ENCODE results near the gene MEGF9. TPM values are rescaled to one million over a fixed set of nuclear protein-coding genes. Genes with fewer than 3 reads are reported as not detected.
A peak's percentile ranks its signal among the peaks of the same experiment; 100 is the strongest.

MEGF9 gene
- total and polyA plus RNA-seq, 2 of the 13 experiments (the other 11 are each of a cell fraction or from before 2014, with no cell fraction given) = 3.1 to 3.3 TPM

DNA sequence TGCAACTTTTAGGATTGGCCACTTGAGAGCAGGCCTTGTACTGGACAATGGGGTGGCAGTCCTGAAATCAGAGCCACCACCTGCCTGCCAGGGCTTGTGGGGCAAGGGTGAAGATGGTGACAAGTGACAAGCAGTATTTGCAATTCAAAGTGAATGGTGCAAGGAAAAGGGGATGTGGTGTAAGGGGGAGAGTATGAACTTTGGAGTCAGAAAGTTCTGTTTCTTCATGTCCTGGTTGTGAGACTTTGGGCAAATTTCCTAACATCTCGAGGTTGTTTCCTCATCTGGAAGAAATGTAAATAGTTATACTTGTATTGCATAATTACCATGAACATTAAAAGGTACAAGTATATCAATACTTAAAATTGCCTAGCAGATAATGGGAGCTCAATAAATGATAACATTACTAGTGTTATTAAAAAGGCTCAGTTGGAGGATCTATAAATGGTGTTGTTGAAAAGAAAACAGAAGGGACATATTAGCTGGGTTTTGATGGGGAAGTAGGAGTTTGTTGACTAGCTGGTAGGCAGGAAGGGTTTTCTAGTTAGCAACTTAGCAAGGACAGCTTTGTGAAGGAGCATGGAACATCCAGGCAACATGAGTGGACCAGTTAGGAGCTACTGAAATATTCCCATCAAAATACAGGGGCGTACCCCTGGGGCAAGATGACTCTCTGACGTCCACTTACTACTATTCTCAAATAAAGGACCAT is 21.3 kb upstream of the MEGF9 start (continued):
- TF ChIP-seq, protein P1, sequence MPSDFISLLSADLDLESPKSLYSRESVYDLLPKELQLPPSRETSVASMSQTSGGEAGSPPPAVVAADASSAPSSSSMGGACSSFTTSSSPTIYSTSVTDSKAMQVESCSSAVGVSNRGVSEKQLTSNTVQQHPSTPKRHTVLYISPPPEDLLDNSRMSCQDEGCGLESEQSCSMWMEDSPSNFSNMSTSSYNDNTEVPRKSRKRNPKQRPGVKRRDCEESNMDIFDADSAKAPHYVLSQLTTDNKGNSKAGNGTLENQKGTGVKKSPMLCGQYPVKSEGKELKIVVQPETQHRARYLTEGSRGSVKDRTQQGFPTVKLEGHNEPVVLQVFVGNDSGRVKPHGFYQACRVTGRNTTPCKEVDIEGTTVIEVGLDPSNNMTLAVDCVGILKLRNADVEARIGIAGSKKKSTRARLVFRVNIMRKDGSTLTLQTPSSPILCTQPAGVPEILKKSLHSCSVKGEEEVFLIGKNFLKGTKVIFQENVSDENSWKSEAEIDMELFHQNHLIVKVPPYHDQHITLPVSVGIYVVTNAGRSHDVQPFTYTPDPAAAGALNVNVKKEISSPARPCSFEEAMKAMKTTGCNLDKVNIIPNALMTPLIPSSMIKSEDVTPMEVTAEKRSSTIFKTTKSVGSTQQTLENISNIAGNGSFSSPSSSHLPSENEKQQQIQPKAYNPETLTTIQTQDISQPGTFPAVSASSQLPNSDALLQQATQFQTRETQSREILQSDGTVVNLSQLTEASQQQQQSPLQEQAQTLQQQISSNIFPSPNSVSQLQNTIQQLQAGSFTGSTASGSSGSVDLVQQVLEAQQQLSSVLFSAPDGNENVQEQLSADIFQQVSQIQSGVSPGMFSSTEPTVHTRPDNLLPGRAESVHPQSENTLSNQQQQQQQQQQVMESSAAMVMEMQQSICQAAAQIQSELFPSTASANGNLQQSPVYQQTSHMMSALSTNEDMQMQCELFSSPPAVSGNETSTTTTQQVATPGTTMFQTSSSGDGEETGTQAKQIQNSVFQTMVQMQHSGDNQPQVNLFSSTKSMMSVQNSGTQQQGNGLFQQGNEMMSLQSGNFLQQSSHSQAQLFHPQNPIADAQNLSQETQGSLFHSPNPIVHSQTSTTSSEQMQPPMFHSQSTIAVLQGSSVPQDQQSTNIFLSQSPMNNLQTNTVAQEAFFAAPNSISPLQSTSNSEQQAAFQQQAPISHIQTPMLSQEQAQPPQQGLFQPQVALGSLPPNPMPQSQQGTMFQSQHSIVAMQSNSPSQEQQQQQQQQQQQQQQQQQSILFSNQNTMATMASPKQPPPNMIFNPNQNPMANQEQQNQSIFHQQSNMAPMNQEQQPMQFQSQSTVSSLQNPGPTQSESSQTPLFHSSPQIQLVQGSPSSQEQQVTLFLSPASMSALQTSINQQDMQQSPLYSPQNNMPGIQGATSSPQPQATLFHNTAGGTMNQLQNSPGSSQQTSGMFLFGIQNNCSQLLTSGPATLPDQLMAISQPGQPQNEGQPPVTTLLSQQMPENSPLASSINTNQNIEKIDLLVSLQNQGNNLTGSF (CRISPR knock-in tag; IDR thresholded peaks at IDR 0.05) = no peak
- TF ChIP-seq ZNF563 (CRISPR knock-in tag; IDR thresholded peaks at IDR 0.05) (no peak), ZNF326 (CRISPR knock-in tag; IDR thresholded peaks at IDR 0.05; ENCODE audit: borderline replicate concordance) (no peak), SMYD3 (CRISPR knock-in tag; IDR thresholded peaks at IDR 0.05) (no peak), ZNF629 (CRISPR knock-in tag; conservative IDR thresholded peaks at IDR 0.05) (no peak), PITX1 (CRISPR knock-in tag; IDR thresholded peaks at IDR 0.05) (no peak), KDM4B (CRISPR knock-in tag; IDR thresholded peaks at IDR 0.05) (no peak), ZNF780A (CRISPR knock-in tag; IDR thresholded peaks at IDR 0.05) (no peak), REL (CRISPR knock-in tag; conservative IDR thresholded peaks at IDR 0.05) (no peak)
- TF ChIP-seq, protein P2, sequence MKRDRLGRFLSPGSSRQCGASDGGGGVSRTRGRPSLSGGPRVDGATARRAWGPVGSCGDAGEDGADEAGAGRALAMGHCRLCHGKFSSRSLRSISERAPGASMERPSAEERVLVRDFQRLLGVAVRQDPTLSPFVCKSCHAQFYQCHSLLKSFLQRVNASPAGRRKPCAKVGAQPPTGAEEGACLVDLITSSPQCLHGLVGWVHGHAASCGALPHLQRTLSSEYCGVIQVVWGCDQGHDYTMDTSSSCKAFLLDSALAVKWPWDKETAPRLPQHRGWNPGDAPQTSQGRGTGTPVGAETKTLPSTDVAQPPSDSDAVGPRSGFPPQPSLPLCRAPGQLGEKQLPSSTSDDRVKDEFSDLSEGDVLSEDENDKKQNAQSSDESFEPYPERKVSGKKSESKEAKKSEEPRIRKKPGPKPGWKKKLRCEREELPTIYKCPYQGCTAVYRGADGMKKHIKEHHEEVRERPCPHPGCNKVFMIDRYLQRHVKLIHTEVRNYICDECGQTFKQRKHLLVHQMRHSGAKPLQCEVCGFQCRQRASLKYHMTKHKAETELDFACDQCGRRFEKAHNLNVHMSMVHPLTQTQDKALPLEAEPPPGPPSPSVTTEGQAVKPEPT (CRISPR knock-in tag; IDR thresholded peaks at IDR 0.05; ENCODE audit: low read depth) = no peak
- TF ChIP-seq, protein P3, sequence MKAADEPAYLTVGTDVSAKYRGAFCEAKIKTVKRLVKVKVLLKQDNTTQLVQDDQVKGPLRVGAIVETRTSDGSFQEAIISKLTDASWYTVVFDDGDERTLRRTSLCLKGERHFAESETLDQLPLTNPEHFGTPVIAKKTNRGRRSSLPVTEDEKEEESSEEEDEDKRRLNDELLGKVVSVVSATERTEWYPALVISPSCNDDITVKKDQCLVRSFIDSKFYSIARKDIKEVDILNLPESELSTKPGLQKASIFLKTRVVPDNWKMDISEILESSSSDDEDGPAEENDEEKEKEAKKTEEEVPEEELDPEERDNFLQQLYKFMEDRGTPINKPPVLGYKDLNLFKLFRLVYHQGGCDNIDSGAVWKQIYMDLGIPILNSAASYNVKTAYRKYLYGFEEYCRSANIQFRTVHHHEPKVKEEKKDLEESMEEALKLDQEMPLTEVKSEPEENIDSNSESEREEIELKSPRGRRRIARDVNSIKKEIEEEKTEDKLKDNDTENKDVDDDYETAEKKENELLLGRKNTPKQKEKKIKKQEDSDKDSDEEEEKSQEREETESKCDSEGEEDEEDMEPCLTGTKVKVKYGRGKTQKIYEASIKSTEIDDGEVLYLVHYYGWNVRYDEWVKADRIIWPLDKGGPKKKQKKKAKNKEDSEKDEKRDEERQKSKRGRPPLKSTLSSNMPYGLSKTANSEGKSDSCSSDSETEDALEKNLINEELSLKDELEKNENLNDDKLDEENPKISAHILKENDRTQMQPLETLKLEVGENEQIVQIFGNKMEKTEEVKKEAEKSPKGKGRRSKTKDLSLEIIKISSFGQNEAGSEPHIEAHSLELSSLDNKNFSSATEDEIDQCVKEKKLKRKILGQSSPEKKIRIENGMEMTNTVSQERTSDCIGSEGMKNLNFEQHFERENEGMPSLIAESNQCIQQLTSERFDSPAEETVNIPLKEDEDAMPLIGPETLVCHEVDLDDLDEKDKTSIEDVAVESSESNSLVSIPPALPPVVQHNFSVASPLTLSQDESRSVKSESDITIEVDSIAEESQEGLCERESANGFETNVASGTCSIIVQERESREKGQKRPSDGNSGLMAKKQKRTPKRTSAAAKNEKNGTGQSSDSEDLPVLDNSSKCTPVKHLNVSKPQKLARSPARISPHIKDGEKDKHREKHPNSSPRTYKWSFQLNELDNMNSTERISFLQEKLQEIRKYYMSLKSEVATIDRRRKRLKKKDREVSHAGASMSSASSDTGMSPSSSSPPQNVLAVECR (CRISPR knock-in tag; IDR thresholded peaks at IDR 0.05; ENCODE audit: borderline replicate concordance) = no peak; the same call in 1 of the 2 replicates
- TF ChIP-seq, protein P4, sequence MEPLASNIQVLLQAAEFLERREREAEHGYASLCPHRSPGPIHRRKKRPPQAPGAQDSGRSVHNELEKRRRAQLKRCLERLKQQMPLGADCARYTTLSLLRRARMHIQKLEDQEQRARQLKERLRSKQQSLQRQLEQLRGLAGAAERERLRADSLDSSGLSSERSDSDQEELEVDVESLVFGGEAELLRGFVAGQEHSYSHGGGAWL (CRISPR knock-in tag; IDR thresholded peaks at IDR 0.05) = no peak
- TF ChIP-seq, protein P5, sequence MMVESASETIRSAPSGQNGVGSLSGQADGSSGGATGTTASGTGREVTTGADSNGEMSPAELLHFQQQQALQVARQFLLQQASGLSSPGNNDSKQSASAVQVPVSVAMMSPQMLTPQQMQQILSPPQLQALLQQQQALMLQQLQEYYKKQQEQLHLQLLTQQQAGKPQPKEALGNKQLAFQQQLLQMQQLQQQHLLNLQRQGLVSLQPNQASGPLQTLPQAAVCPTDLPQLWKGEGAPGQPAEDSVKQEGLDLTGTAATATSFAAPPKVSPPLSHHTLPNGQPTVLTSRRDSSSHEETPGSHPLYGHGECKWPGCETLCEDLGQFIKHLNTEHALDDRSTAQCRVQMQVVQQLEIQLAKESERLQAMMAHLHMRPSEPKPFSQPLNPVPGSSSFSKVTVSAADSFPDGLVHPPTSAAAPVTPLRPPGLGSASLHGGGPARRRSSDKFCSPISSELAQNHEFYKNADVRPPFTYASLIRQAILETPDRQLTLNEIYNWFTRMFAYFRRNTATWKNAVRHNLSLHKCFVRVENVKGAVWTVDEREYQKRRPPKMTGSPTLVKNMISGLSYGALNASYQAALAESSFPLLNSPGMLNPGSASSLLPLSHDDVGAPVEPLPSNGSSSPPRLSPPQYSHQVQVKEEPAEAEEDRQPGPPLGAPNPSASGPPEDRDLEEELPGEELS (CRISPR knock-in tag; IDR thresholded peaks at IDR 0.05) = peak; percentile 70
- TF ChIP-seq, protein P6, sequence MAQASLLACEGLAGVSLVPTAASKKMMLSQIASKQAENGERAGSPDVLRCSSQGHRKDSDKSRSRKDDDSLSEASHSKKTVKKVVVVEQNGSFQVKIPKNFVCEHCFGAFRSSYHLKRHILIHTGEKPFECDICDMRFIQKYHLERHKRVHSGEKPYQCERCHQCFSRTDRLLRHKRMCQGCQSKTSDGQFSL (CRISPR knock-in tag; IDR thresholded peaks at IDR 0.05) = no peak
